SK-N-SH (cell line): Measurements from ENCODE around the gene NXNL1.

Experiments
- GABPA ChIP-seq: IDR thresholded peaks from 2 replicates; pipeline ENCODE4 v1.4.0; 2012; ENCODE audit warnings: low read depth, mild to moderate bottlenecking
- MXI1 ChIP-seq: IDR thresholded peaks from 2 replicates; pipeline ENCODE4 v1.6.1; 2012; ENCODE audit warnings: mild to moderate bottlenecking, low read depth, low read length, improper control_type of control experiment
- POLR2AphosphoS5 ChIP-seq: IDR thresholded peaks from 2 replicates; pipeline ENCODE4 v1.6.1; 2012; ENCODE audit warnings: low read depth, low read length
- YY1 ChIP-seq: IDR thresholded peaks from 2 replicates; pipeline ENCODE4 v1.4.0; 2012; ENCODE audit warnings: low read depth, mild to moderate bottlenecking
- TF ChIP-seq, protein P1 (sequence below): fragments of 200-600 bp; sonication (generic); IDR thresholded peaks from 2 replicates; pipeline ENCODE4 v1.6.1; 2017; ENCODE audit warnings: antibody characterized with exemption, mild to moderate bottlenecking, moderate library complexity

- TF ChIP-seq, protein P1, sequence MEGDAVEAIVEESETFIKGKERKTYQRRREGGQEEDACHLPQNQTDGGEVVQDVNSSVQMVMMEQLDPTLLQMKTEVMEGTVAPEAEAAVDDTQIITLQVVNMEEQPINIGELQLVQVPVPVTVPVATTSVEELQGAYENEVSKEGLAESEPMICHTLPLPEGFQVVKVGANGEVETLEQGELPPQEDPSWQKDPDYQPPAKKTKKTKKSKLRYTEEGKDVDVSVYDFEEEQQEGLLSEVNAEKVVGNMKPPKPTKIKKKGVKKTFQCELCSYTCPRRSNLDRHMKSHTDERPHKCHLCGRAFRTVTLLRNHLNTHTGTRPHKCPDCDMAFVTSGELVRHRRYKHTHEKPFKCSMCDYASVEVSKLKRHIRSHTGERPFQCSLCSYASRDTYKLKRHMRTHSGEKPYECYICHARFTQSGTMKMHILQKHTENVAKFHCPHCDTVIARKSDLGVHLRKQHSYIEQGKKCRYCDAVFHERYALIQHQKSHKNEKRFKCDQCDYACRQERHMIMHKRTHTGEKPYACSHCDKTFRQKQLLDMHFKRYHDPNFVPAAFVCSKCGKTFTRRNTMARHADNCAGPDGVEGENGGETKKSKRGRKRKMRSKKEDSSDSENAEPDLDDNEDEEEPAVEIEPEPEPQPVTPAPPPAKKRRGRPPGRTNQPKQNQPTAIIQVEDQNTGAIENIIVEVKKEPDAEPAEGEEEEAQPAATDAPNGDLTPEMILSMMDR, result no peak
- no peak for TF ChIP-seq YY1
- TF ChIP-seq GABPA, result no peak
- TF ChIP-seq MXI1, result no peak
- TF ChIP-seq POLR2AphosphoS5, result no peak
These were observed 24.4 kb downstream of the NXNL1 start for GRCh38 chr19:17436094-17436873.
